Prostate gland (tissue), 2 donors: ENCODE results near the gene KRTAP10-9. TPM values are rescaled to one million over a fixed set of nuclear protein-coding genes. Genes with fewer than 3 reads are reported as not detected.

ENCODE experiments used
- DNase-seq: peaks from one replicate; pipeline ENCODE4 v3.0.0-alpha.2; 2019; ENCODE audit warnings: low spot score
- H3K27ac ChIP-seq, 2 donors: fragments of 200-600 bp; sonication (generic); 2 replicates each; pipeline ENCODE4 v1.5.1; 2017 to 2019
- H3K27me3 ChIP-seq: fragments of 200-600 bp; sonication (generic); replicated peaks from 2 replicates; pipeline ENCODE4 v1.5.1; 2019; ENCODE audit not compliant: insufficient read depth
- H3K36me3 ChIP-seq, 2 donors: fragments of 200-600 bp; sonication (generic); 1 replicate in 1 of 2; 2 replicates in 1 of 2; pipeline versions ENCODE4 v1.5.1 to v1.8.1; 2017 to 2019
- H3K4me1 ChIP-seq: fragments of 200-600 bp; sonication (generic); replicated peaks from 2 replicates; pipeline ENCODE4 v1.5.1; 2019
- H3K4me3 ChIP-seq, 2 donors: fragments of 200-600 bp; sonication (generic); 2 replicates each; pipeline ENCODE4 v1.5.1; 2017 to 2019
- H3K9me3 ChIP-seq: fragments of 200-600 bp; sonication (generic); 2 replicates; pipeline ENCODE4 v1.5.1; 2017
- CTCF ChIP-seq, 4 experiments: fragments of 200-600 bp in 2 of 4; fragments of 450-650 bp in 2 of 4; sonication (generic) in 2 of 4; IDR thresholded peaks; 1 replicate in 3 of 4; 2 replicates in 1 of 4; pipeline ENCODE4 v1.5.1; 2016 to 2019; ENCODE audit warnings: antibody characterized with exemption in 4 of 4, mild to moderate bottlenecking in 2 of 4, moderate library complexity in 2 of 4
- POLR2A ChIP-seq: fragments of 450-650 bp; IDR thresholded peaks from one replicate; pipeline ENCODE4 v1.6.1; 2016; ENCODE audit warnings: antibody characterized with exemption, mild to moderate bottlenecking
- POLR2AphosphoS5 ChIP-seq: sonication (generic); formaldehyde crosslinking; IDR thresholded peaks from one replicate; pipeline ENCODE4 v1.6.1; 2017; ENCODE audit warnings: antibody characterized with exemption
- WGBS: methylation state at CpG from one replicate; pipeline ENCODE4 v1.1.5; 2018; 5-methylcytosine and 5-hydroxymethylcytosine counted together
- intact Hi-C: fragments of 100-400 bp; cut with DNase I; formaldehyde crosslinking; loops from one replicate; pipeline ENCODE4 v1.14.2; 2022
- total RNA-seq, 2 donors: library from RNA; depleted of rRNA; stranded (reverse); fragments of >200 nt; gene quantifications; one replicate each; pipeline ENCODE4 v1.1.0, GENCODE V29; 2016

Gene KRTAP10-9
- total RNA-seq, 2 donors from 2014 or later = not detected

- no peak within 1 kb of the TSS for H3K27ac ChIP-seq
- H3K27me3 ChIP-seq = peaks cover 2% of the 10 kb centered on the region
- H3K36me3 ChIP-seq = no peaks in the 10 kb centered on the region
- H3K9me3 ChIP-seq = no peaks in the 10 kb centered on the region
- no peak within 1 kb of the TSS for H3K4me3 ChIP-seq
- no peak for DNase-seq
- 59% methylated on average over 26 of the region's 33 CpGs for WGBS
- no peaks in the 10 kb centered on the region for H3K4me1 ChIP-seq
- intact Hi-C loops = no loop called here
- TF ChIP-seq CTCF (IDR thresholded peaks at IDR 0.05) (no peak), POLR2AphosphoS5 (no peak), POLR2A (no peak)
These were observed 34.2 kb upstream of the KRTAP10-9 start, which contains the start of gene KRTAP10-6 for GRCh38 chr21:44592446-44593311. Gene KRTAP10-6, minus strand, starts transcription at chr21:44592505. Its CDS starts 21 bp downstream, at chr21:44592484.

DNA sequence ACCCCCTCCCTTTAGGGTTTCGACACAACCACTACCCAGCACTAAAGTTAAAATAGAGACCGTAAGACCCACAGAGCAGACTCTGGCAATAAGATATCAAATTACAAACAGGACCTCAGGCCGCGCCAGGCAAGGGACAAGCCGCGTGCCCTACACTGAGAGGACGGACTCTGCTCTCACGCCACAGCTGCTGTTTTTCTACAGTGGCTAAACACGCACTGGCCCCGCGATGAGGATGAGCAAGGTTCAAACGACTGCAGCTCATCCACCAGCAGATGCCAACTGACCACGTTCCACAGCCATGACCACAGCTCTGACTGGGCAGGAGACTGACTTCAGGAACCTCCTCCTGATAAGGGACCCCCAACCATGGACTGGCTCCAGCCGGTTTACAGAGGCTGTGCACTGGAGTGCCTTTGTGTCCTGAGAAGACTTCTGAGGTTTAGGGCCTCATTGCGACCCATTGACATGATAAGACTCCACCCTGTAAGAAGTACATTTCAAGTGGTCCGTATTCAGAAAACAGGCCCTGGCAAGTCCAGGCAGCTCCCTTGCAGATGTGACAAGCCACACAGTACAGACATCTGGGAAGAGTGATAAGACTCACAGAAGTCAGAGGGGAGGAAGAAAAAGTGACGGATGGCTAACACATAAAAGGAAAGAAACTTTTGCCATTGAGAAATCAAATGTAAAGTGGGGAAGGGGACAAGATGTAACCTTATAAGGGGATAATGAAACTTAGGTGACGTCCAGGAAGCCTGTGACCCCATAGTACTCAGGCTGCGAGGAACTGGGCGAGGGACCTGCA lies 33.1 kb upstream of the KRTAP10-9 start:
- Histone ChIP-seq H3K9me3 (no peaks in the 10 kb centered on the region), H3K27me3 (peaks cover 2% of the 10 kb centered on the region), H3K27ac (no peak overlapping the region), H3K4me1 (no peaks in the 10 kb centered on the region), H3K36me3 (no peaks in the 10 kb centered on the region), H3K4me3 (no peak overlapping the region)
- 51% methylated on average over 20 of the region's 20 CpGs for WGBS
- TF ChIP-seq POLR2A (no peak), CTCF (IDR thresholded peaks at IDR 0.05) (no peak), POLR2AphosphoS5 (no peak)
- intact Hi-C loops = no loop called here
- no peak for DNase-seq

DNA sequence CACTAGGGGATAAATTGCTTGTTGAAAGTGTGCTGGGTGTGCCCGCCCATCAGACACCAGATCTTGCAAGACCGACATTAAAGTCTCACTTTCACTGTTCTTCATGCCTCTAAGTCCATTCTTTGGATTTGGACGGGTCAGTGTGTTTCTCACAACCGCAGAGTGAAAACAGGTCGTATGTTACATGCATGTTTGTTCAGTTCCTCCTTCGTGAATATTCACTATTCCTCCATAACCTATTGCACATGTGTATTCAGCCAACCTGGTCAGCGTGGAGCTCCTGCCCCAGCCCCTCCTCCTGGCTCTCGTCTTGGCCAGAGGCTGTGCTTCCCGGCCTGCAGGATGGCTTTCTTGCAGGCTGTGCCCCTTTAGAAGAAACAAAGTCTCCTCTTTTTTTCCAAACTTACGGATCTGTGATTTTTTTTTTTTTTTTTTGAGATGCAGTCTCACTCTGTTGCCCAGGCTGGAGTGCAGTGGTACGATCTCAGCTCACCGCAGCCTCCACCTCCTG lies 32.4 kb upstream of the KRTAP10-9 start:
- Histone ChIP-seq H3K9me3 (no peaks in the 10 kb centered on the region), H3K4me1 (no peaks in the 10 kb centered on the region), H3K36me3 (no peaks in the 10 kb centered on the region), H3K27me3 (peaks cover 2% of the 10 kb centered on the region), H3K4me3 (no peak overlapping the region), H3K27ac (no peak overlapping the region)
- no peak for DNase-seq
- WGBS = 76% methylated on average over 12 of the region's 12 CpGs
- intact Hi-C loops = no loop called here
- TF ChIP-seq POLR2AphosphoS5 (no peak), POLR2A (no peak), CTCF (IDR thresholded peaks at IDR 0.05) (no peak)

- WGBS = 73% methylated on average over 6 of the region's 6 CpGs
- H3K36me3 ChIP-seq = no peaks in the 10 kb centered on the region
- H3K4me3 ChIP-seq = no peak overlapping the region
- H3K27me3 ChIP-seq = peaks cover 2% of the 10 kb centered on the region
- no peak for DNase-seq
- TF ChIP-seq POLR2AphosphoS5 = no peak
- no peak for TF ChIP-seq CTCF (IDR thresholded peaks at IDR 0.05)
- no peak for TF ChIP-seq POLR2A
- no peaks in the 10 kb centered on the region for H3K9me3 ChIP-seq
- intact Hi-C loops = no loop called here
- H3K4me1 ChIP-seq = no peaks in the 10 kb centered on the region
- H3K27ac ChIP-seq = no peak overlapping the region
These were observed 31.4 kb upstream of the KRTAP10-9 start for GRCh38 chr21:44595524-44595923.
